ENCODE data around the gene DECR2.
"Not testable (repeated sequence)": the region's sequence is repeated elsewhere in the genome, so short reads cannot be mapped to it uniquely, and the experiment has no call there.

Gene DECR2

GRCh38 chr16:401468-402348 is at the start of gene DECR2:
Gene DECR2, plus strand, starts transcription at chr16:401885. Its CDS starts 79 bp downstream, at chr16:401964.
- DNase-seq: peak; percentile 100

- DNase-seq: peak; percentile 100
Measured at GRCh38 chr16:352547-353403, 48.9 kb upstream of the DECR2 start, which contains the start of gene AXIN1. Gene AXIN1, minus strand, starts transcription at chr16:352723. Its CDS starts 5,698 bp downstream, at chr16:347025.

- no peak for DNase-seq
Measured at GRCh38 chr16:353404-354290, 48.0 kb upstream of the DECR2 start.

GRCh38 chr16:354291-354881 is 47.3 kb upstream of the DECR2 start:
- DNase-seq: no peak

- DNase-seq: peak; percentile 38
Measured at GRCh38 chr16:354971-355461, 46.7 kb upstream of the DECR2 start.

GRCh38 chr16:356741-357140 is 44.9 kb upstream of the DECR2 start:
- DNase-seq: no peak

- no peak for DNase-seq
Measured at GRCh38 chr16:359067-359763, 42.5 kb upstream of the DECR2 start.

- DNase-seq: no peak
Measured at GRCh38 chr16:359871-360697, 41.6 kb upstream of the DECR2 start.

- no peak for DNase-seq
Measured at GRCh38 chr16:360698-361336, 40.9 kb upstream of the DECR2 start.

GRCh38 chr16:361341-361871 is 40.3 kb upstream of the DECR2 start:
- DNase-seq: no peak

GRCh38 chr16:361872-362701 is 39.6 kb upstream of the DECR2 start:
- DNase-seq: peak; percentile 75

GRCh38 chr16:362702-362999 is 39.0 kb upstream of the DECR2 start:
- not testable (repeated sequence) for DNase-seq

GRCh38 chr16:363110-363765 is 38.4 kb upstream of the DECR2 start:
- no peak for DNase-seq

GRCh38 chr16:363766-364490 is 37.8 kb upstream of the DECR2 start:
- DNase-seq: no peak

GRCh38 chr16:364595-365491 is 36.8 kb upstream of the DECR2 start:
- DNase-seq: no peak

- DNase-seq: no peak
Measured at GRCh38 chr16:366476-366875, 35.2 kb upstream of the DECR2 start.
